Heart left ventricle (tissue), 16 donors: Measurements from ENCODE around the gene MON2. TPM values are rescaled to one million over a fixed set of nuclear protein-coding genes. Genes with fewer than 3 reads are reported as not detected.
A peak's percentile ranks its signal among the peaks of the same experiment; 100 is the strongest.

Experiments used
- ATAC-seq, 4 donors: fragments of 200-7000 bp; cut with Tn5 transposase; one replicate each; pipeline ENCODE4 v1.9.1; 2020 to 2022; ENCODE audit warnings: moderate library complexity in 4 of 4, mild to moderate bottlenecking in 3 of 4, moderate number of reproducible peaks in 1 of 4
- DNase-seq, 5 donors: peaks; one replicate each; pipeline ENCODE4 v3.0.0-alpha.2; 2020
- H3K27ac ChIP-seq, 12 donors: fragments of 200-600 bp; sonication (generic) in 4 of 12; one replicate each; pipeline versions ENCODE4 v1.5.0 to v1.8.0; 2016 to 2022; ENCODE audit warnings: mild to moderate bottlenecking in 2 of 12
- H3K27me3 ChIP-seq, 9 donors: fragments of 200-600 bp; sonication (generic) in 2 of 9; one replicate each; pipeline versions ENCODE4 v1.5.1 to v1.8.0; 2016 to 2022; ENCODE audit warnings: mild to moderate bottlenecking in 3 of 9
- H3K36me3 ChIP-seq, 9 donors: fragments of 200-600 bp; sonication (generic) in 2 of 9; one replicate each; pipeline versions ENCODE4 v1.5.0 to v1.8.0; 2018 to 2022; ENCODE audit warnings: mild to moderate bottlenecking in 2 of 9
- H3K4me1 ChIP-seq, 12 donors: fragments of 200-600 bp; sonication (generic) in 4 of 12; one replicate each; pipeline versions ENCODE4 v1.5.0 to v1.8.0; 2016 to 2022; ENCODE audit warnings: mild to moderate bottlenecking in 3 of 12
- H3K4me3 ChIP-seq, 12 donors: fragments of 200-600 bp; sonication (generic) in 4 of 12; one replicate each; pipeline versions ENCODE4 v1.5.0 to v1.8.0; 2017 to 2022; ENCODE audit warnings: mild to moderate bottlenecking in 9 of 12, moderate library complexity in 4 of 12
- H3K9me3 ChIP-seq, 12 donors: fragments of 200-600 bp; sonication (generic) in 4 of 12; one replicate each; pipeline versions ENCODE4 v1.5.0 to v1.8.0; 2016 to 2022; ENCODE audit warnings: mild to moderate bottlenecking in 1 of 12
- POLR2A ChIP-seq, 2 donors: fragments of 450-650 bp; IDR thresholded peaks; one replicate each; pipeline ENCODE4 v1.6.1; 2017; ENCODE audit warnings: antibody characterized with exemption in 2 of 2, mild to moderate bottlenecking in 2 of 2, moderate library complexity in 2 of 2
- WGBS, 4 donors: extraction: QIAGEN DNeasy Blood & Tissue Kit in 2 of 4; methylation state at CpG; one replicate each; pipeline versions ENCODE4 v1.1.5 to v1.1.7; 2013 to 2018; 5-methylcytosine and 5-hydroxymethylcytosine counted together
- intact Hi-C, 10 donors: fragments of 100-400 bp; cut with DNase I; formaldehyde crosslinking; loops; one replicate each; pipeline versions ENCODE4 v1.11.1 to v1.14.2; 2022
- polyA plus RNA-seq, 2 donors: library from polyadenylated mRNA; stranded (reverse); fragments of 200-250 nt; gene quantifications; one replicate each; pipeline ENCODE4 v1.2.3, GENCODE V29; 2013
- total RNA-seq, 9 donors: library from RNA; depleted of rRNA in 2 of 9; stranded (reverse); fragments of >200 nt in 2 of 9; fragmentation: NEBNext Ultra II Directional in 3 of 9; extraction: Animal tissue kit (Norgen Biotek cat#: 25700) in 3 of 9; gene quantifications; one replicate each; pipeline versions ENCODE4 v1.1.0 to v1.2.4, GENCODE V29; 2016 to 2023
- TF ChIP-seq, protein P1 (sequence below), 12 donors: fragments of 200-600 bp; sonication (generic) in 4 of 12; IDR thresholded peaks; one replicate each; pipeline versions ENCODE4 v1.5.0 to v1.8.0; 2018 to 2022; ENCODE audit warnings: antibody characterized with exemption in 12 of 12, mild to moderate bottlenecking in 5 of 12
- donor health status: ischemic (EF 13 %, LVEDD 7.1; RV severe dilation, severe dysfunction).
- donor health status: healthy with polysubstance abuse.
- donor health status: DM: no; HTN: yes; CAD: no.
- donor health status: DM: no; HTN: no; CAD: no.
- donor health status: ischemic (EF 25% LVEDD 6.9; RV normal size, moderate dysfunction).
- donor health status: ischemic (EF 25% LVEDD 5.7; RV mildly dilated, moderate dysfunction).
- donor health status: healthy.
- donor health status: DM: yes; HTN: yes; CAD: no.
- donor health status: ischemic (EF 35%, LVEDD 5.7; RV mildly dilated, moderate dysfunction).
- donor health status: nonischemic (EF 11% LVEDD 7.7; RV severe dilation, severe dysfunction).
- donor health status: DM: yes; HTN: yes; CAD: no.
- donor health status: PGD.
- donor health status: ischemic (EF 29% LVEDD 5.4; RV normal size, mild dysfunction).
- donor health status: nonischemic (EF 23%, LVEDD 6.1; RV moderate dilation, normal function).

The MON2 gene
- total and polyA plus RNA-seq, 11 donors = 8.7 to 30.6 (median 17.0) TPM

DNA sequence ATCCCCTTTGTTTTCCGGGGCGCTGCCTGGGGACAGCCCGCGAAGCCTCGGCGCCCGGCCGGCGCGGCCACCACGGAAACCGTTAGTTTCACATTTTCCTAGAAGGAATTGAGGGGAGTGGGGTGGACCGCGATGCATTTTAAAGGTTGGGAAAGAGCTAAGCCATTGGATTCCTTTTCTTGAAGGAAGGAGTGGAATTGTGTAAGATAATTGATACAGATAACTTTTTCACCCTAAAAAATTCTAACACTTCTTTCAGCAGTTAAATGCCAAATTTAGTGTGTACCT is 137.1 kb downstream of the MON2 start:
- Histone ChIP-seq H3K4me3 (peak overlapping the region; percentile 69 to 100 (median 88)), H3K27me3 (no peaks in the 10 kb centered on the region), H3K36me3 (no peaks in the 10 kb centered on the region), H3K9me3 (no peaks in the 10 kb centered on the region), H3K4me1 (peaks cover 2 to 42% (median 20%) of the 10 kb centered on the region in 12 donors), H3K27ac (peak overlapping the region; percentile 98 to 100 (median 100))
- no peak for TF ChIP-seq POLR2A (IDR thresholded peaks at IDR 0.05)
- TF ChIP-seq, protein P1, sequence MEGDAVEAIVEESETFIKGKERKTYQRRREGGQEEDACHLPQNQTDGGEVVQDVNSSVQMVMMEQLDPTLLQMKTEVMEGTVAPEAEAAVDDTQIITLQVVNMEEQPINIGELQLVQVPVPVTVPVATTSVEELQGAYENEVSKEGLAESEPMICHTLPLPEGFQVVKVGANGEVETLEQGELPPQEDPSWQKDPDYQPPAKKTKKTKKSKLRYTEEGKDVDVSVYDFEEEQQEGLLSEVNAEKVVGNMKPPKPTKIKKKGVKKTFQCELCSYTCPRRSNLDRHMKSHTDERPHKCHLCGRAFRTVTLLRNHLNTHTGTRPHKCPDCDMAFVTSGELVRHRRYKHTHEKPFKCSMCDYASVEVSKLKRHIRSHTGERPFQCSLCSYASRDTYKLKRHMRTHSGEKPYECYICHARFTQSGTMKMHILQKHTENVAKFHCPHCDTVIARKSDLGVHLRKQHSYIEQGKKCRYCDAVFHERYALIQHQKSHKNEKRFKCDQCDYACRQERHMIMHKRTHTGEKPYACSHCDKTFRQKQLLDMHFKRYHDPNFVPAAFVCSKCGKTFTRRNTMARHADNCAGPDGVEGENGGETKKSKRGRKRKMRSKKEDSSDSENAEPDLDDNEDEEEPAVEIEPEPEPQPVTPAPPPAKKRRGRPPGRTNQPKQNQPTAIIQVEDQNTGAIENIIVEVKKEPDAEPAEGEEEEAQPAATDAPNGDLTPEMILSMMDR (IDR thresholded peaks at IDR 0.05) = no peak
- no peak for ATAC-seq
- intact Hi-C loops = loop anchor here (1.0 to 5.0 kb wide), 6 partner anchors 28 to 191 kb away; no protein-coding TSS in a partner anchor
- WGBS, 4 donors = 0 to 1% (median 1%) methylated on average over 14 of the region's 14 CpGs
- no peak for DNase-seq

DNA sequence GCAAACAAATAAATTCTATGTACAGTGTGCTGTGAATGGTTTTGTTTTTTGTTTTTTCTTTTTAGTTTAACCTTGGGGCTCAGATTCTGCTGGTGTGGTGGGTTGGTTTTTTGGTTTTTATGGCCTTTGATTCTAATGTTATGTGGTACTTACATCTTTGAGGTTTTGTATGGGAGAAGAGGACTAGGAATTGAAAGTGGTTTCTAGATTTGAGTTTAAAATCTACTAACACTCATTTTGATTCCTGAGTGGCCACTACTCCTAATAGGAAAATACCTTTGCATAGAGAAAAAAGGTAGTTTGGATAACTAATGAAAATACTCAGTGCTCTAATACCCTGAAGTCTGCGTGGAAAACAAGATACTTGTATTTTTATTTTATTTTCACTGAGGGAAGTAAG is 137.7 kb downstream of the MON2 start:
- peak overlapping the region in 11 of 12 donors; percentile 98 to 100 (median 100) for H3K27ac ChIP-seq
- H3K9me3 ChIP-seq = no peaks in the 10 kb centered on the region
- no peak for TF ChIP-seq POLR2A (IDR thresholded peaks at IDR 0.05)
- TF ChIP-seq, protein P1 (IDR thresholded peaks at IDR 0.05) = no peak
- ATAC-seq (no peak), DNase-seq (no peak)
- H3K27me3 ChIP-seq = no peaks in the 10 kb centered on the region
- intact Hi-C loops = loop anchor here in 8 of 10 donors (5.0 kb wide), 3 partner anchors 83 to 188 kb away; no protein-coding TSS in a partner anchor
- peak overlapping the region; percentile 69 to 100 (median 88) for H3K4me3 ChIP-seq
- 41 to 59% (median 55%) methylated on average over 1 of the region's 1 CpG for WGBS, 4 donors
- peaks cover 2 to 42% (median 20%) of the 10 kb centered on the region in 12 donors for H3K4me1 ChIP-seq
- H3K36me3 ChIP-seq = no peaks in the 10 kb centered on the region

DNA sequence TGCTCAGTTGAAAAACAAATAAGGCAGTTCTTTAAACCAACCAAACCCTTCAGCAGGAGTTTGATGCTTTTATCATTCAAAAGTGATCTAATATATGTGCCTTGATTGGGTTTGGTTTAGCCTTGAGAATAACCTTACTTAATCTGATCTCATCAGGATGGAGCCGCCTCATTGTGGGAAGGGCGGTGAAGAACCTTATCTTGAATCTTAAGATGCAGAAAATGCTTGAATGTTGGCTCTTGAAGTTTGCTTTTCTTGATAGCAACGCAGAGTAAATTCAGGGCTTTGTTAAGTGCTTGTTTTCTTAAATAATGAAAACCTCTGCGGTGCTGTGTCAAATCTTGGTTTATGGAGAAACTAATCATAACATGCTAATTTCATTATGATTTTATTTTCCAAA is 138.2 kb downstream of the MON2 start:
- ATAC-seq (no peak), DNase-seq (no peak)
- Histone ChIP-seq H3K27me3 (no peaks in the 10 kb centered on the region), H3K9me3 (no peaks in the 10 kb centered on the region), H3K4me1 (peaks cover 2 to 42% (median 20%) of the 10 kb centered on the region in 12 donors), H3K27ac (peak overlapping the region in 8 of 12 donors; percentile 22 to 100 (median 100)), H3K36me3 (no peaks in the 10 kb centered on the region), H3K4me3 (peak overlapping the region; percentile 69 to 100 (median 88))
- intact Hi-C loops = loop anchor here in 8 of 10 donors (5.0 kb wide), 3 partner anchors 82 to 187 kb away; no protein-coding TSS in a partner anchor
- WGBS, 4 donors = 39 to 61% (median 45%) methylated on average over 4 of the region's 4 CpGs
- TF ChIP-seq POLR2A (IDR thresholded peaks at IDR 0.05) = no peak
- TF ChIP-seq, protein P1 (IDR thresholded peaks at IDR 0.05) = no peak

DNA sequence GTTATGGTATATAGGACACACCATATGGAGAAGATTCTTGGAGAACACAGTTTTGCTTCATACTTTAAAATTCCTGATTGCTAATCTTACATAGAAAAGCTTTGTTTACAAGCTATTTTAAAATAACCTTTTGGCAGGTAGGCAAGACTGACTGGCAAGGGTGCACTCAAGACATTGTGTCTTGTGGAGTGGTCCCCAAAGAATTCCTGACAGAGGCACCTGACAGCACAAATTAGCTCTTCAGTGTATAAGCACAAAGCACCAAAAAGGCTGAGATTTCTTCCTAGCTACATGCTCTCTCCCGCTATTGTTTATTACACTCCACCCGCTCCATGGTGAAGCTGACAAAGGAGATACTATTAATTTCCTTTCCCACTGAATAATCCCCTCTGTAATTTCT is 139.4 kb downstream of the MON2 start:
- ATAC-seq = no peak
- H3K27me3 ChIP-seq = no peaks in the 10 kb centered on the region
- TF ChIP-seq POLR2A (IDR thresholded peaks at IDR 0.05) = no peak
- TF ChIP-seq, protein P1 (IDR thresholded peaks at IDR 0.05) = no peak
- 91 to 100% (median 96%) methylated on average over 2 of the region's 2 CpGs for WGBS, 4 donors
- intact Hi-C loops = no loop called here
- no peak overlapping the region for H3K27ac ChIP-seq
- no peaks in the 10 kb centered on the region for H3K36me3 ChIP-seq
- H3K4me3 ChIP-seq = peak overlapping the region in 2 of 12 donors; percentile 85 to 89
- H3K4me1 ChIP-seq = peaks cover 2 to 42% (median 20%) of the 10 kb centered on the region in 12 donors
- H3K9me3 ChIP-seq = no peaks in the 10 kb centered on the region
- no peak for DNase-seq
